ENCODE measurements around the gene UBR4. TPM values are rescaled to one million over a fixed set of nuclear protein-coding genes. Genes with fewer than 3 reads are reported as not detected.

Gene UBR4
- total RNA-seq, 1 experiment from 2014 or later: 126 TPM

DNA sequence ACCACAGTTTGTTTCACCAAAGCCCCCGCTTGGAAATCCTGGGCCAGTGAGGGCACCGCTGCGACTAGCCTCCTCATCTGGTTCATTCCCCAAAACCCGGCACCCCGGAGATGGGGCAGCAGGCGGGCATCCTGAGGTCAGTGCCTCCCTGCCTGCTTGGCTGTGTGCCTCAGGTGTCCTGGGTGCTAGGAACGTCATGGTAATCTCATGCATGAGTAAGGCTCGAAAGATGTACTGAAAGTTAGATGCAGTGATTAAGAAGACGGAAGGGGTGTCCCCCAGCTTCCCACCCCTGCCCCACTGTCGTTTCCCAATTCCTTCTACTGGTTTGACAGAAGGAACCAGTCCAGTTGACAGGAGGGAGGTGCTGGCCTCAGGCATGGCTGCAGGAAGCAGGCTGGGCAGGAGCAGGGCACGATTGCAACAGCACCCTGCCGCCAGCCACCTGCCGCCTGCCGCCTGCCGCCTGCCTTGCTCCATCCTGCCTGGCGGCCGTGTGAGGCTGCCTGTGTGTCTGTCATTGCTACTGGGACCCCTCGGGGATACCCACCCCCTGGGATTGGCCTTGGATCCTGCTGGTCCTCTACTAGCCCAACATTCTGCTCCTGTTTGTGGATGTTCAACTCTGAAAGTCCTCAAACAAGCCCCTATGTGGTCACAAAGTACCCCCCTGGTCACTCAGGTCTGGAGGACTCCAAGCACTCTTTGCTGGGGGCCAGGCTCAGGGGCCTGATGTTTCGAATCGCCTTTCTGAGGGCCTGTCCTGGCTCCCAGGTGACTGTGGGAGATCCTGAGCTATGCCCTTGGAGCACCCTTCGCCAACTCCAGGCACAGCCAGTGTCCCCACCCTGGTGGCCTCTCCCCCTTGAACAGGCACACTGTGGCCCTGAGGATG, 180.6 kb downstream of the UBR4 start:
- Histone ChIP-seq H3K36me3 (ENCODE audit: control insufficient read depth, insufficient read depth, low read length) (no peaks in the 10 kb centered on the region), H3K9me3 (ENCODE audit: control insufficient read depth, insufficient read depth, low read depth, low read length) (no peaks in the 10 kb centered on the region), H3K27me3 (ENCODE audit: control insufficient read depth, insufficient read depth, low read length) (no peaks in the 10 kb centered on the region), H3K27ac (ENCODE audit: low read length) (no peak overlapping the region), H3K4me3 (ENCODE audit: low read depth in 2 of 2, low read length in 2 of 2) (no peak overlapping the region), H3K4me1 (ENCODE audit: control insufficient read depth, insufficient read depth, low read length) (no peaks in the 10 kb centered on the region)
- intact Hi-C loops (cut with micrococcal nuclease; ENCODE audit: unreplicated experiment): no loop called here
- DNase-seq (ENCODE audit: low read depth, low spot score): no peak
- in situ Hi-C loops (cut with HindIII; ENCODE audit: low pct_unique_long_range_greater_than_20kb, low sequenced_read_pairs): no loop called here
- no peak for TF ChIP-seq SIN3A (IDR thresholded peaks at IDR 0.05; ENCODE audit: borderline replicate concordance, insufficient read depth, low read depth, low read length)
- TF ChIP-seq, protein P1, sequence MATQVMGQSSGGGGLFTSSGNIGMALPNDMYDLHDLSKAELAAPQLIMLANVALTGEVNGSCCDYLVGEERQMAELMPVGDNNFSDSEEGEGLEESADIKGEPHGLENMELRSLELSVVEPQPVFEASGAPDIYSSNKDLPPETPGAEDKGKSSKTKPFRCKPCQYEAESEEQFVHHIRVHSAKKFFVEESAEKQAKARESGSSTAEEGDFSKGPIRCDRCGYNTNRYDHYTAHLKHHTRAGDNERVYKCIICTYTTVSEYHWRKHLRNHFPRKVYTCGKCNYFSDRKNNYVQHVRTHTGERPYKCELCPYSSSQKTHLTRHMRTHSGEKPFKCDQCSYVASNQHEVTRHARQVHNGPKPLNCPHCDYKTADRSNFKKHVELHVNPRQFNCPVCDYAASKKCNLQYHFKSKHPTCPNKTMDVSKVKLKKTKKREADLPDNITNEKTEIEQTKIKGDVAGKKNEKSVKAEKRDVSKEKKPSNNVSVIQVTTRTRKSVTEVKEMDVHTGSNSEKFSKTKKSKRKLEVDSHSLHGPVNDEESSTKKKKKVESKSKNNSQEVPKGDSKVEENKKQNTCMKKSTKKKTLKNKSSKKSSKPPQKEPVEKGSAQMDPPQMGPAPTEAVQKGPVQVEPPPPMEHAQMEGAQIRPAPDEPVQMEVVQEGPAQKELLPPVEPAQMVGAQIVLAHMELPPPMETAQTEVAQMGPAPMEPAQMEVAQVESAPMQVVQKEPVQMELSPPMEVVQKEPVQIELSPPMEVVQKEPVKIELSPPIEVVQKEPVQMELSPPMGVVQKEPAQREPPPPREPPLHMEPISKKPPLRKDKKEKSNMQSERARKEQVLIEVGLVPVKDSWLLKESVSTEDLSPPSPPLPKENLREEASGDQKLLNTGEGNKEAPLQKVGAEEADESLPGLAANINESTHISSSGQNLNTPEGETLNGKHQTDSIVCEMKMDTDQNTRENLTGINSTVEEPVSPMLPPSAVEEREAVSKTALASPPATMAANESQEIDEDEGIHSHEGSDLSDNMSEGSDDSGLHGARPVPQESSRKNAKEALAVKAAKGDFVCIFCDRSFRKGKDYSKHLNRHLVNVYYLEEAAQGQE (IDR thresholded peaks at IDR 0.05; ENCODE audit: insufficient read depth in 1 of 2, low read depth in 2 of 2, low read length in 1 of 2): no peak
- TF ChIP-seq, protein P2, sequence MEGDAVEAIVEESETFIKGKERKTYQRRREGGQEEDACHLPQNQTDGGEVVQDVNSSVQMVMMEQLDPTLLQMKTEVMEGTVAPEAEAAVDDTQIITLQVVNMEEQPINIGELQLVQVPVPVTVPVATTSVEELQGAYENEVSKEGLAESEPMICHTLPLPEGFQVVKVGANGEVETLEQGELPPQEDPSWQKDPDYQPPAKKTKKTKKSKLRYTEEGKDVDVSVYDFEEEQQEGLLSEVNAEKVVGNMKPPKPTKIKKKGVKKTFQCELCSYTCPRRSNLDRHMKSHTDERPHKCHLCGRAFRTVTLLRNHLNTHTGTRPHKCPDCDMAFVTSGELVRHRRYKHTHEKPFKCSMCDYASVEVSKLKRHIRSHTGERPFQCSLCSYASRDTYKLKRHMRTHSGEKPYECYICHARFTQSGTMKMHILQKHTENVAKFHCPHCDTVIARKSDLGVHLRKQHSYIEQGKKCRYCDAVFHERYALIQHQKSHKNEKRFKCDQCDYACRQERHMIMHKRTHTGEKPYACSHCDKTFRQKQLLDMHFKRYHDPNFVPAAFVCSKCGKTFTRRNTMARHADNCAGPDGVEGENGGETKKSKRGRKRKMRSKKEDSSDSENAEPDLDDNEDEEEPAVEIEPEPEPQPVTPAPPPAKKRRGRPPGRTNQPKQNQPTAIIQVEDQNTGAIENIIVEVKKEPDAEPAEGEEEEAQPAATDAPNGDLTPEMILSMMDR (IDR thresholded peaks at IDR 0.05): no peak
- no peak for TF ChIP-seq TCF7L2 (IDR thresholded peaks at IDR 0.05; ENCODE audit: low read depth, low read length)
- TF ChIP-seq POLR2AphosphoS5 (IDR thresholded peaks at IDR 0.05; ENCODE audit: low read depth, low read length): no peak
- no TSS peak for BruUV-seq (replicated peaks)
- POLR2A ChIA-PET: no interaction called here
- ATAC-seq: no peak
- CTCF ChIA-PET: no interaction called here

DNA sequence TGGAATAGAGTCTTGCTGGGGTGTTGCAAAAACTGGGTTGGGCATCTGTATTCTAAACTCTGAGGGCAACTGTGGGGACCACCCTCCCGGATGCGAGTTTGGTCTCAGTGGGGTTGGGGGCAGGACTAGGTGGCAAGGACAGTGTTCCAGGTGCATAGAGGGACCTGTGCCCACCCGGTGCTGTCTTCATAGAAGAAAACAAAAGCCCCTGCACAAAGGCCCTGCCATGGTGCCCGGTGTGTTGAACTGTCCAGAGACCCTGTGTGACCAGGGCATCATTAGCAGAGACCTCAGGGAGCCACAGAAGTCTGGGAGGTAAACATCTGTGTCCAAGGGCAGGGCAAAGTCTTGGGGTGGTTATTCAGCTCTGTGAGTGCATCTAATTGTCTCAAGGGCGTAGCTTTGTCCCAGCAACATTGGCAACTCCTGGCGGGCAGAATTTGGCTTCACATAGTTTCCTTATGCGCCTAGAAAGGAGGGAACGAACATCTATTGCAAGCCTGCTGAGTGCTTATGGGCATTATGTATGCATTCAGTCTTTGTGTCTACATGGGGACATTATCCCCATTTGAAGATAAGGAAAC, 181.4 kb downstream of the UBR4 start:
- Histone ChIP-seq H3K27me3 (ENCODE audit: control insufficient read depth, insufficient read depth, low read length) (no peaks in the 10 kb centered on the region), H3K4me3 (ENCODE audit: low read depth in 2 of 2, low read length in 2 of 2) (no peak overlapping the region), H3K9me3 (ENCODE audit: control insufficient read depth, insufficient read depth, low read depth, low read length) (no peaks in the 10 kb centered on the region), H3K36me3 (ENCODE audit: control insufficient read depth, insufficient read depth, low read length) (no peaks in the 10 kb centered on the region), H3K27ac (ENCODE audit: low read length) (no peak overlapping the region), H3K4me1 (ENCODE audit: control insufficient read depth, insufficient read depth, low read length) (no peaks in the 10 kb centered on the region)
- ChIA-PET POLR2A (no interaction called here), CTCF (no interaction called here)
- no TSS peak for BruUV-seq (replicated peaks)
- DNase-seq (ENCODE audit: low read depth, low spot score) (no peak), ATAC-seq (no peak)
- intact Hi-C loops (cut with micrococcal nuclease; ENCODE audit: unreplicated experiment) (no loop called here), in situ Hi-C loops (cut with HindIII; ENCODE audit: low pct_unique_long_range_greater_than_20kb, low sequenced_read_pairs) (no loop called here)
- TF ChIP-seq, protein P2 (IDR thresholded peaks at IDR 0.05): no peak
- TF ChIP-seq POLR2AphosphoS5 (IDR thresholded peaks at IDR 0.05; ENCODE audit: low read depth, low read length) (no peak), SIN3A (IDR thresholded peaks at IDR 0.05; ENCODE audit: borderline replicate concordance, insufficient read depth, low read depth, low read length) (no peak), TCF7L2 (IDR thresholded peaks at IDR 0.05; ENCODE audit: low read depth, low read length) (no peak)
- TF ChIP-seq, protein P1 (IDR thresholded peaks at IDR 0.05; ENCODE audit: insufficient read depth in 1 of 2, low read depth in 2 of 2, low read length in 1 of 2): no peak

All from Panc1 (cell line).